Left forelimb (tissue), 1 donor: ENCODE data around the gene AGTRAP.

ENCODE experiments used
- DNase-seq: peaks from one replicate; pipeline ENCODE4 v3.0.0-alpha.2; 2018; ENCODE audit warnings: low spot score

The AGTRAP gene

DNA sequence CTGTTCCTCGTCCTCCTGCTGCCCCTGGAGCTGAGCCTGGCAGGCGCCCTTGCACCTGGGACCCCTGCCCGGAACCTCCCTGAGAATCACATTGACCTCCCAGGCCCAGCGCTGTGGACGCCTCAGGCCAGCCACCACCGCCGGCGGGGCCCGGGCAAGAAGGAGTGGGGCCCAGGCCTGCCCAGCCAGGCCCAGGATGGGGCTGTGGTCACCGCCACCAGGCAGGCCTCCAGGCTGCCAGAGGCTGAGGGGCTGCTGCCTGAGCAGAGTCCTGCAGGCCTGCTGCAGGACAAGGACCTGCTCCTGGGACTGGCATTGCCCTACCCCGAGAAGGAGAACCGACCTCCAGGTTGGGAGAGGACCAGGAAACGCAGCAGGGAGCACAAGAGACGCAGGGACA is 29.6 kb upstream of the AGTRAP start:
- DNase-seq: no peak

DNA sequence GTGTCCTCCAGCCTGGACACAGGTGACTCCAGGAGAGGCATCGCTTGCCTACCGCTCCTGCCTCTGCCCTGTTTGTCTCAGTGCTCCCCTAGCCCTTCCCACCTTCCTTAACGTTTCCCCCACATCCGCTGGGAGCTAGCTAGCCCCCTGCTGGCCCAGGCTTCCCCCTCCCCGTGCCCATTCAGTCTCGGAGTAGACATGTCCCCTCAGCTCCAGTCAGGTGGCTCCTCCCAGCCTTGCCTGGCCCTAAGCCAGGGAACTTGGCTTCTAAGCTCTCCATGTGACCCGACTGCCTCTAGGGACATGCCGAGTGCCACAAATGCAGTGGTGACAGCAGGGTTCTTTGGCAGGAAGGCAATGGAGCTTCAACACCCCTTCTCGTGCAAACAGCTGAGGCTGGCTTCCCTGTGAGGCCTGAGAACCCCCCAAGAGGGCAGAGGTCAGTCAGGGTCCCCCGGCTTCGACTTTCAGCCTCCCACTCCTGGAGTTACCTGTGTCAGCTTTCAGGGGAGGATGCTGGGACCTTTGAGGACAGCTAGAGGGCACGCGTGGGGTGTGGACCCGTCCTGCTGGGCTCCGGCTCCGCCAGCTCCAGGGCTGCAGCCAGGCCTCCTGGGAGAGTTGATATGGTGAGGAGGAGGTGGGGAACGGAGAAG is 28.2 kb upstream of the AGTRAP start:
- DNase-seq: no peak

DNA sequence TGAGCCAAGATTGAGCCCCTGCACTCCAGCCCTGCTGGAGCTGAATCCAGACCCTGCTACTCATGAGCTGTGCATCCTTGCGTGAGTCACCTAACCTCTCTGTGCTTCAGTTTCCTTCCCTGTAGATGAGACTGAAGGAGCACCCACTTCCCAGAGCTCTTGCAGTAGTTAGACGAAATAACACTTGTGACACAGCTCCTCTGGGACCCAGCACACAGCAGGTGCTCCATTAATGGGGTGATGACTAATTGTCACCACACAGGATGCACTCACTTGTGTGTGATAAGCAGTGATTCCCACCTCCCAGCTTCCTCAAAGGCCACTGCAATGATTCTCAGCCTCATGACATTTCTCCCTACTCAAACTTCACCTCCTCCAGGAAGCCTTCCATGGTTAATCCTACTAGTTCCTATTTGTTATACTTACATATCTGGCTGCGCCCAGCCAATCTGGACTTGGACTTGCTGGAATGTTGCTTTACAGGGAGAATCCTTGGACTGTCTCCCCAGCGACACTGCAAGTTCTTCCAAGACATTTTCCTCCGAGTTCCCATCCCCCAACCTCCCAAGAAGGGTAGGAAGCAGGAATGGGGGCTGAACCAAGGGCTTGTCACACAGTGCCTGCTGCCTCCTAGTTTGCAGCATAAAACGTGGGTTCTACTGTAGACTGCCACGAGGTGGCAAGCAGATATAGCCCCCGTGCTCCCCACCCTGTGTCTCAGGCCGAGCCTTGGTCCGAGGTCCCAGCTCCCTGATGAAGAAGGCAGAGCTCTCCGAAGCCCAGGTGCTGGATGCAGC is 27.2 kb upstream of the AGTRAP start:
- no peak for DNase-seq

DNA sequence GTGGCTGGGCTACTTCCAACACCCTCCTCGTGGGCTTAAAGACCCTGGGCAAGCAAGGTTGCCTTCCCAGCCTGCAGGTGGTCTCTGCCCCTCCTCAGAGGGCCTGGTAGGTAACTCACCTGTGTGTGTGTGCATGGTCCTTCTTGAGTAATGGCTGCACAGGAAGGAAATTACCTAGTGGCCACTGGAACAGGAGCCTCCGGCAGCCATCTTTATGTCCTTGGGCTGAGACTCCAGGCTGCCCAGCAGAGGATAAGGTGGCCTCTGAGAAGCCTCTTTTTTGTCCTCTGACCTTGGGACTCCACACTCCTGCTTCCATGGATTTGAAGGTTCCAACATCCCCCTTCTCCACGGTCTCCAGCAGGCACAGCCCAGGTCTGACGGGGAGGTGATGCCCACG is 24.4 kb upstream of the AGTRAP start:
- no peak for DNase-seq

DNA sequence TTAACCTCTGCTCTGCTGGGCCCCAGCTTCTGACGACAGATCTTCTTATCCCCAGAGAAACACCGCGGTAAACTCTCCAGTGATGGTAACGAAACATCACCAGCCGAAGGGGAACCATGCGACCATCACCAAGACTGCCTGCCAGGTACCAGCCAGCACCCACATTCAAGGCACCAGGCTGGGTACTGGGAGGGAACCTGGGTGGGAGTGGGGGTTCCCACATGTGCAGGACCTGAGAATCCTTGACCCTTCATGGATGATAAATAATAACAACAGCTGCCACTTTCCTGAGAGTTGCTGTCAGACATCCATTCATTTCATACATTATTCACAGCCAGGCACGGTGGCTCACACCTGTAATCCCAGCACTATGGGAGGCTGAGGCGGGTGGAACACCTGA is 23.7 kb upstream of the AGTRAP start:
- no peak for DNase-seq

DNA sequence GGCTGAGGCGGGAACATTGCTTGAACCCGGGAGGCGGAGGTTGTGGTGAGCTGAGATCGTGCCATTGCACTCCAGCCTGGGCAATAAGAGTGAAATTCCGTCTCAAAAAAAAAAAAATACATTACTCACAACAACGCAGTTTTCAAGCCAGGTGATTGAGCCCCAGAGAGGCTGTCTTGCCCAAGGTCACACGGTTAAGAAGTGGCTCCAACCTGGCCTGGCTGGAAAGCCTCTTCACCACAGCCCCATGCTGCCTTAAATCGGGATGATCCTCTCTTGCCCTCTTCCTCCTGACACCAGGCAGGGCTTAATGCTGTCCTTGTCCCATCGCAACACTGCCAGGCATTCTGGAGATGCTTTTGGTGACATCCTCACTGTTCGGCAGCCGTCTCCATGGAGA is 22.8 kb upstream of the AGTRAP start:
- no peak for DNase-seq

DNA sequence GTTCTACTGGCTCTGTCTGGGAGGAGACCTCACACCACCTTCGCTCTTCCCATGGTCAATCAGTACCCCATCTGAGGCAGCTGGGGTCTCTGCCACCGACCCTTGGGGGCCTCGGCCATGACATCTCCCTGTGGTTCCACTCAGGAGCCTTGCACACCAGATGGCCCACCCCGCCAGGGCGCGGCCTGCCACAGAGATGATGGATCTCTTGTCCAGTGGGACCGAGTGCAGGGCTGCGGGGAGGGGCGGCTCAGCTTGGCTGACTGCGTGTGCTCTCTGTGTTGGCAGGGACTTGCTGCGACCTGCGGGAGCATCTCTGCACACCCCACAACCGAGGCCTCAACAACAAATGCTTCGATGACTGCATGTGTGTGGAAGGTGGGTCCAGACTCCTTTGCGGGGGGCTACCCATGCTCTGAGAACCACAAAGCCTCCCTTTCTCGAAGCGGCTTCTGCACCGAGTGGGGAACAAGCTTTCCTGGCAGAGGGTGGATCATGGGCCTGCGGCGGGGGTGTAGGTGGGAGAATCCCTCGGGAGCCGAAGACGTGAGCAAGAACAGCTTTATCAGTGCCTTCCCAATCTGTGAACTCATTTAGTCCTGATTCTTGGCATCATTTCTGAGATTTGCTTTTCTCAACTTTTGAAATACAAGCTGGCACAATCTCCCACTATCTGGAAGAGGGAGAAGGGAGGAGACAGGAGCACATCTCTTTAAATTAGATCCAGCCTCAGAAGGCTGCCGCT is 20.9 kb upstream of the AGTRAP start:
- DNase-seq: no peak

DNA sequence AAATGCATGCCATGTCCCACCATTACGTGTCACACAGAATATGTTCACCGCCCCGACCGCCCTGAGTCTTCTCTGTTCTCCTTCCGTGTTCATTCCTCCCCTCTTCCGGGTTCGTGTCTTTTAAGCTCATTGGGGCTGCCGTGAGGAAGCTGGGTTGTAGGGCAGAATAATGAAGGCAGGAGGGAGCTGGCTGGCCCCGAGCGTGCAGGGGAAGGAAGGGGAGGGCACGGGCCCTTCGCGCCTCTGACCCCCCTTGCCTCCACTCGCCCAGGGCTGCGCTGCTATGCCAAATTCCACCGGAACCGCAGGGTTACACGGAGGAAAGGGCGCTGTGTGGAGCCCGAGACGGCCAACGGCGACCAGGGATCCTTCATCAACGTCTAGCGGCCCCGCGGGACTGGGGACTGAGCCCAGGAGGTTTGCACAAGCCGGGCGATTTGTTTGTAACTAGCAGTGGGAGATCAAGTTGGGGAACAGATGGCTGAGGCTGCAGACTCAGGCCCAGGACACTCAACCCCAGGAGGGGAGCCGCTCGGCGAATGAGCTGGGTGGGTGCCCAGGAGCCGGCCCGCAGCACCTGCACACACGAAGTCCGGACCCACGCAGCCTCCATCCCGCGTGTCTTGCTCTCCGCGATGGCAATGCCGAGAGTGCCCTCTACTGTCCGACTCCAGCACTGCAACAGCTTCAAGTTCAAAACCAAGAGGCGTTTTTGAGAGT is 16.5 kb upstream of the AGTRAP start:
- no peak for DNase-seq

DNA sequence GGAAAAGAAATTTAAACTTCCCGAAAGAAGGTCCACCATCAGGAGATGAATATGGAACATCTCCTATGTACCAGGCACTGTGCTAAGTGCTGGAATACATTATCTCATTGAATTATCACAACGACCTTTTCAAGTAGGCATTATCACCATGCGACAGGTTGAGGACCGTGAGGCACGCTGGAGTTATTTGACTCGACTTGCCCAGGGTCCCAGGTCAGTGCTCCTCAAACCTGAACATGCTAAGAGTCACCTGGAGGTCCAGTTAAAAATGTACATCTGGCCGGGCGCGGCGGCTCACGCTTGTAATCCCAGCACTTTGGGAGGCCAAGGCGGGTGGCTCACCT is 15.9 kb upstream of the AGTRAP start:
- no peak for DNase-seq

DNA sequence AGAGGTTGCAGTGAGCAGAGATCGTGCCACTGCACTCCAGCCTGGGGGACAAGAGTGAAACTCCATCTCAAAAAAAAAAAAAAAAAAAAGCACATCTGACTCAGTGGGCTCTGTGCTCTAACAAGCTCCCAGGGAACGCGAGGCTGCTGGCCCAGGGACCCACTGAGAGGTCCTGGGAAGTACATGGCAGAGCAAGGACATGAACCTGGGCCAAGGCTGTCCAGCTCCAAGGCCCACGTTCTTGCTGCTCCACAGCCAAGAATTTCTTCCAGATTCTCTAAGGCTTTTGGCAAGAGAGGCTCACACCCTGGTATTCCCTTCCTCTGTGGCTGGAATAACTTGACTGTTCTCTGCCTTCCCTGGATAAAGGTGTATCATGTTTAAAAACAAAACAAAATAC is 15.4 kb upstream of the AGTRAP start:
- no peak for DNase-seq

DNA sequence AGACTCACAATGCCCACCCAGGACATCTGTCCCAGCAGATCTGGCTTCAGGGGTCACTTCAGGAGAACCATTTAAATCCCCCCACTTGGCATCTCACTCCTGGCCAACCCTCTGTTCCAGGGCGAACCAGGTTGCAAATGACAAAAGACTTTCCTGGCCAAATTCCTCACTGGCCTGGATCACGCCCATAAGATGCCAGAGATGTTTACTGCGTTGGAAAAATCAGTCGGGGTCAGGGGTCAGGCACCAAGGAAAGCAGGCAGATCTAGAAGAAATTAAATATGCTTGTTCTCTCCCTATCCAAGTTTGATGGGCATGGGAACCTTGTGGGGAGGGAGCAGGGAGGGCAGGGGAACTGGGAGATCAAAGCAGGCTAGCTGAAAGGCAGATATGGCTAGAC is 14.6 kb upstream of the AGTRAP start:
- DNase-seq: no peak

DNA sequence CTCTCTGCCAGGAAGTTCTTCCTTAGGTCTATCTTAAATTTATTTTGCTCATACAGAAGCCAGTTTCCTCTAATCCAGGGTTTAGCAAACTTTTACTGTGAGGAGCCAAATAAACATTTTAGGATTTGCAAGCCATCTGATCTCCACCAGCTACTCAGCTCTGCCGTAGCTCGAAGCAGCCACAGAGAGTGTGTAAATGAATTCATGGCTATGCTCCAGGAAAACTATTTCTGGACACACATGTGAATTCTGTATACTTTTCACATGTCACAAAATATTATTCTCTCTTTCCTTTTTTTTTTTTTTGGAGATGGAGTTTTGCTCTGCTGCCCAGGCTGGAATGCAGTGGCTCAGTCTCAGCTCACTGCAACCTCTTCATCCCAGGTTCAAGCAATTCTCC is 13.4 kb upstream of the AGTRAP start:
- DNase-seq: no peak

DNA sequence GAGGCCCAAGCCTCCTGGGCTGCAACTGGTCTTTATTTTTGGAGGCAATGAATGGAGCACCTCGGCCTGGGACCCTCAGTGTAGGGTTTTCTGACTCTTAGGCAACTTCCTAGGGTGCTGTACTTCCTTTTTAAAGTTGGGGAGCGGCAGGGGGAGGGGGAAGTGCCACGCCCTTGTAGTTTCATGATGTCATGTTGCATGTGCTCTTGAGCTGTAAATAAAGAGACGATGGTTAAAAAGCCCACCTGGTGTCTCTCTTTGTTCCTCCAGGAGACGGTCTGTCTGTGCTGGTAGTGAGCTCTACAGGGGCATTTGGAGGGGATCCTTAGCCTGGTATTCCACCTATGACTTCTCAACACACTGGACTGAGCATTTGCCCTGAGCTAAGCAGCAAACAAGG is 10.3 kb upstream of the AGTRAP start:
- no peak for DNase-seq

DNA sequence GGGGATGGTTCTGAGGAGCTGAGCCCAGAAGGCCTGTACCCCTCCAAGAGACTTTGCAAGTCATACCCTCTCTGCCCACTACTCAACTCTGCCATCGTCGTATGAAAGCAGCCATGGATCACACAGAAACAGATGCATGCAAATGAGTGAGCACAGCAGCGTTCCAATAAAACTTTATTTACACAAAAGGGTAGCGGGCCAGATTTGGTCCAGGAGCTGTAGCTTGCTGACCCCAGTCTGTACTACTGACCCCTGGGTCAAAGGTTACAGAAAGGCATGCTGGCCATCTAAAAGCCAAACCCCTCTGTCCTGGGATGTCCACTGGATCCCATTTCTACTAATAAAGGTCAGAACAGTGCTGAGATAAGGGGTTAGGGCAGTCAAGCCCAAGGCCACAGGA is 8.8 kb upstream of the AGTRAP start:
- DNase-seq: no peak

DNA sequence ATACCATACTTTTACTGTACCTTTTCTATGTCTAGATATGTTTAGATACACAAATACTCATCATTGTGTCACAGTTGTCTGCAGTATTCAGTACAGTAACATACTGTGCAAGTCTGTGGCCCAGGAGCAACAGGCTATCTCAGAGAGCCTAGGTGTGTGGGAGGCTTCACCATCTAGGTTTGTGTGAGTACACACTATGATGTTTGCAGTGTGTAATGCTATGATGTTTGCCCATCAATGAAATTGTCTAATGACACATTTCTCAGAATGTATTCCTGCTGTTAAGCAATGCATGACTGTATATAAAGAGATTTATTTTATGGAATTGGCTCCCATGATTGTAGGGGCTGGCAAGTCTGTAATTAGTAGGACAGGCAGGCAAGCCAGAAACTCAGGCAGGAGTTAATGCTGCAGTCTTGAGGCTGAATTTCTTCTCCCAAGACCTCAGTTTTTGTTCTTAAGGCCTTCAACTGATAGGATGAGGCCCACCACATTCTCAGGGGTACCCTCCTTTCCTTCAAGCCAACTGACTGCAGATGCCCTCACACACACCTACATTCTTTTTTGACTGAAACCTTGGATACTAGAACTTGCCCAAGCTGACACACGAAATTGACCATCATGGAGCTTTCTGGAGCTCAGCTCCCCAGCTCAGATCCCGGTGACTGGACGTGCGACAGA is 7.7 kb upstream of the AGTRAP start:
- no peak for DNase-seq

DNA sequence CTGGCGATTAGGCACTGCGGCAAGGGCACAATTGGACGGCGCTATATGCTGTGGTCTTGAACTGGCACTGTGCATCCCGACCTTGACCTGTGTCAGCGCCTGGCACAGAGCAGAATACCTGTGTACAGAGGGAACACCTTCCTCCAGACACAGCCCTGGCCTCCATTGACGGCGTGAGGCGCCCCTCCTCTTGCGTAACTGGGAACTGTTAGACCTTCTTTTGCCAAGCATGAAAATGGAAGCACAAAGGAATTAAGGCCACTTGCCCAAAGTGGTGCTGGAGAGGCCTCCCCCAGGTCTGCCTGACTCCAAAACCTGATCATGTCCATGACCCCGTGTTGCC is 6.8 kb upstream of the AGTRAP start:
- no peak for DNase-seq

DNA sequence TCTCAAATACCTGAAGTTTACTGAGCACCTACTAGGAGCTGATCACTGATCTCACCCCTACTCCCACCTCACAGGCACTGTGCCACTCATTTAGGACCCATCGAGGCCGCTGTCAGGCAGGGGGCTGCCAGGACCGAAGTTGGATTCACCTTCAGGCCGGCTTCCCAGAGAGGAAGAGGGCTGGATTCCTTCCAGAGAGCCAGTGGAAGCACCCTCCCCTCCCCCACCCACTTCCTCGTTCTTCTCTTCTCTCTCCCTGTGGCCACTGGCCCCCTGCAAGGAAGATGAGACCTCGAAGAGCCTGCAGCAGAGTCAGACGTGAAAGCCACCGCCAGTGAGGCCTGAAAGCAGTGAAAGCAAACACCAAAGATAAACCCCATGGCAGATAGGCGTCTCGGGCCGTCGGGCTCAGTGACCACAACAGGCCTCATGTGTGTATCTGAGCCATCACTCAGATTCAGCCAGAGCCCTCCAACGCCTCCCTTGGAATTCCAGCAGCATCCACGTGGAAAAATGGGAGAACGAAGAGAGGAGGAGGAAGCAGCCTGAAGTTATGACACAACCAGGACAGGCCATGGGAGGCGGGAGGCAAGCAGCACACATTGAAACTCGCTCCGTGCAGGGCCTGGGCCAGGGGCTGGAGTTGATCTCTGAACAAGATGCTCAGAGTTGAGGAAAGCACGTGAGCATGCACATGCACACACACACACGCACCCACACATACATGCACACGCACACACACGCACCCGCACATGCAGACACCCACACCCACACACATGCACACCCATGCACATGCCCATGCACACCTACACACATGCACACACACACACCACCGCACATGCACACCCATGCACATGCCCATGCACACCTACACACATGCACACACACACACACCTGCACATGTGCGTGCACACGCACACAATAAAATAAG is 6.2 kb upstream of the AGTRAP start:
- DNase-seq: no peak

DNA sequence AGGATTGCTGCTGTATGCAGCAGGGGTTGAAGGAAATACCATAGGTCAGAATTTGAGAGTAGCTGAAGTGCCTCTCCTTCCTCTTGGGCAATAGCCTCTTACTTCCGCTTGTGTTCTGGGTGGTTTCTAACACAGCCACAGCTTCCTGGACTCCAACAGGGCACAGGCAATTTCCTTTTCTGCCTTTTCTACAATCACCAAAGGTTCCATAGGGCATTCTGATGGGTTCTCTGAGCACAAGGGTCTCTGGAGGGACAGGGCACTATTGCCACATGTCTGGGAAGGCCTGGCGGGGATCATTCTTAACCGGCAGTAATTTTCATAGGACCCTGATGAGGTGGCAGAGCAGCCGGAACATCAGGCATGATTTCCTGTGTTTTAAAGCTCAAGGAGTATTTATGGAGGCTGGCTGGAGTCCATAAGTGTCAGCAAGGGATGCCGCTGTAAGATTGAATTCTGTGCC is 5.5 kb upstream of the AGTRAP start:
- DNase-seq: no peak

DNA sequence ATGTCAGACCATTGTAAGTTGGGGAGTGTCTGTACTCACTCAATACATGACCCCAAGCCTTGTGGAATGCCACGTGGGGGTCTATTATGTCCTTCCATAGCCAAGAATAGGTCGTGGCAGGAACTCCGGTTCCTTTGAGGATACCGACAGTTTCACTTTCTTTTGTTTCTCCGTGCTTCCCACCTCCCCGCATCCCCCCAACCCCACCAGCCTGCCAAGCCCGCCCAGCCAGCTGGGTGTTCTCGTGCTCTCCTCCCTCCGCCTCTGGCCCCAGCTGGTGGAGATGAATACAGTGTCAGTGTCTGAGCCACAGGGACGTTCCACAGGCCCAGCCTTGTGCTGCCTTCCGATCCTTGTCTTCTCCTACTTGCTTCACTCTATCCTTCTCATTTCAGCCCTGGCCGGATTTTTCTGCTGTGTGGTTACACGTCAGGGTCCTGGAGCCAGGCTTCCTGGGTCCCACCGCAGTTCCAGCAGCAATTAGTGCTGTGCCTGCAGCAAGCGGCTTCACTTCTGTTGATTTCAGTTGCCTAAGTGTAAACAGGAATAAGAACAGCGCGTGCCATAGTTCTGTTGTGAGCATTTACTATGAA is 4.1 kb upstream of the AGTRAP start:
- peak; percentile 89 for DNase-seq

DNA sequence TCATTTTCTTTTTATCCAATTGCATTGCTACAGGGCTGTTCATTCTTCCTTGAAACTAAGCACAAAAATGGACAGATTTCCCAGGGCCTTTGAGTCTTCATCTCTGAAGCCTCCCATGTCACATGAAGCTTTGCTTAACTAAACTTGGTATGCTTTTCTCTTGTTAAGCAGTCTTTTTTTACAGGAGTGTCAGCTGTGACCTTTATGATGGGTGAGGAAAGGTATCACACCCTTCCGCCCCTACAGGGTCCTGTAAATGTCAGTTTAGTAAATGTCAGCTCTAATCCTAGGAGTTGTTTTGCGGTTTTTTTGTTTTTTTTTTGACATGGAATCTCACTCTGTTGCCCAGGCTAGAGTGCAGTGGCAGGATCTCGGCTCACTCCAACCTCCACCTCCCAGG is 2.6 kb upstream of the AGTRAP start:
- no peak for DNase-seq

DNA sequence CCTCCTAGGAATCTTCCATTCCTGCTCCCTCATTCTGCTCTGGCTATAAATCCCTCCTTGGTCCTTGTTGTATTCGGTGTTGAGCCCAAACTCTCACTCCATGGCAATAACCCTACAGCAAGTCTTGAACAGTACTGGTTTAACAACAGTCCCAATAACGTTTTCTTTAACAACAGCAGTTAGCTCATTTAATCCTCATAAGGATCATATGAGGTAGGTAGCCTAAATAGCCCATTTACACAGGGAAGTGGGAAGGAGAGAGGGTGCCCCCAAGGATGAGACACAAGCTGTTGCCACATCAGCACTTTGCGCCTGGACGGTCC is 444 bp upstream of the AGTRAP start:
- DNase-seq: no peak
